Germinal center (tissue), 1 donor: ENCODE data around the gene ADORA2B.
"Not testable (repeated sequence)": the region's sequence is repeated elsewhere in the genome, so short reads cannot be mapped to it uniquely, and the experiment has no call there.

Source experiments
- DNase-seq: peaks from one replicate; pipeline ENCODE4 v3.0.0; 2012; ENCODE audit warnings: mixed read lengths, low spot score

Gene ADORA2B

DNA sequence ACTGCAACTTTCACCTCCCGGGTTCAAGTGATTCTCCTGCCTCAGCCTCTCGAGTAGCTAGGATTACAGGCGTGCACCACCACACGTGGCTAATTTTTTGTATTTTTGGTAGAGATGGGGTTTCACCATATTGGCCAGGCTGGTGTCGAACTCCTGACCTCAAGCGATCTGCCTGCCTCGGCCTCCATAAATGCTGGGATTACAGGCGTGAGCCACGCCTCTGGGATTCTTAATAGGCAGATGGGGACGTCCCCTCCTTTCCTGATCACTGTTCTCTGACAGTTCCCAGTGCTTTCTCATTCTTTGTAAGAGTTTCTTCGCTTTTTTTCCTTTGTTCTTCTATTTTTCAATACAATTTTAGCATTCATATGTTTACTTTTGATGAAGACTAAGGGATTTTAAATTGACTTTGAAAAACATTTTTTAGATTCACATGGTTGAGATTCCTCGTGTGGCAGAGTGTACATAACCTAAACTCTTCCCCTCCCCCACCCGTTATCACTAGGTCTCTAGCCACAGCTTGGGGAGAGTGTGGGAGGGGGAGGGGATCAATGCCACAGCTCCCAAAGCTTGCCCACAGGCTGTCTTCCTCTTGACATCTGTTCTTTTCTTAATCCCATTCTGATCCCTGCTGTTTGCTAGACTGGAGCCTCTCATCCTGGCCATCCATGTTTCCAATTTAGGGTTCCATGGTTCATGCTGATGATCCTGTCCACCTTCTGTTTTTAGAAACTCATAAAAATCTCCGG is 11.0 kb downstream of the ADORA2B start:
- no peak for DNase-seq

DNA sequence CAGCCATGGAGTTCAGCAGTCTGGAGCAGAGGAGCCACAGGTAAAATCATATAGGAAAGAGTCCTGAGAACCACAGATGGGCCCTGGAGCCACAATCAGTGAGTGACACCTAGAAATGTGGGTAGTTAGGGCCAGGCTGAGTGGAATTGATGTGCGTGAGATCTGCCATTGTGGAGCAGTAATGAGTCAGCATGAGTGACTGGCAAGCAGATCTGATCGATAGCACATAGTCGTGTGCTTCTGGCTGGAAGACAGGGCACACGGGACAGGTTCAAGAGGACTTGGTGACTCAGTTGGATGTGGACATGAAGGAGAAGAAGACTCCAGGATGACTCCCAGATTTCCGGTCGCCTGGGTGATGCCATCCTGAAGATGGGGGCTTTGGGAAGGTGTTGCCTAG is 12.3 kb downstream of the ADORA2B start:
- DNase-seq: no peak

DNA sequence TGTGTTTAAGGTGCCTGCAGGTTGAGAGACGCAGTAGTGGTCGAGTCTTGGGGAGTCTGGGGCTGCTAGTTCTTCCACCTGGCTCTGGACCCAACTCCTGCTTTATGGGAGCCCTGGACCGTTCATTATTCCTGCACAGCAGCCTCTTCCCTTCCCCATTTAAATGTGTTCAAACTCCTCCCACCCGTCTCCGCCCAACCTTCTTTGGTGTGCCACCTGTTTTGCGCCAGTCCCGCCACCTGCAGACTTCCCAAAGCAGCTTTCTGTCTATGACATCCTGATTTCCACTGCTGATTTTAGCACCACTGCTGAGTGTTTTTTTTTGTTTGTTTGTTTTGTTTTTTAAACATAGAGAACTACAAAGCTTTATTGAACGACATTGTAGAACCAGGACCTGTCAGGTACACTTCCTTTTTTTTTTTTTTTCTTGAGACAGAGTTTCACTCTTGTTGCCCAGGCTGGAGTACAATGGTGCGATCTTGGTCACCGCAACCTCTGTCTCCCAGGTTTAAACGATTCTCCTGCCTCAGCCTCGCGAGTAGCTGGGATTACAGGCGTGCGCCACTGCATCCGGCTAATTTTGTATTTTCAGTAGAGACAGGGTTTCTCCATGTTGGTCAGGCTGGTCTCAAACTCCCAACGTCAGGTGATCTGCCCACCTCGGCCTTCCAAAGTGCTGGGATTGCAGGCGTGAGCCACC is 12.8 kb downstream of the ADORA2B start:
- no peak for DNase-seq

DNA sequence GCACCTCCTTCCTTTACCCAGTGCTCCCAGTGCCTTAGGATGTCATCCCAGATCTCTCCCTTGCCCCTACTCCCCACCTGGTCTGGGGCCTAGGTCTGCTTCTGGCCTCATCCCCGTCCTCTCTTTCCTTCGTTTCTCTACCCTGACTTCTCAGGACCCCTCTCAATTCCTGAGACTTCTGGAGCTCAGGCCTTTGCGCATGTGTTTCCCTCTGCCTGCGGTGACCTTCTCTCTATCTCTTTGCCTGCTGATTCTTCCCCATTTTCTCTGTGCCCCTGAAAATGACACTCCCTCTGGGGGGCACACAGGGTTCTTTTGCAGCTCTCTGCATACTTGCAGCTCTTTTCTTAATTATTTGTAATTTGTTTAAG is 13.5 kb downstream of the ADORA2B start:
- no peak for DNase-seq

DNA sequence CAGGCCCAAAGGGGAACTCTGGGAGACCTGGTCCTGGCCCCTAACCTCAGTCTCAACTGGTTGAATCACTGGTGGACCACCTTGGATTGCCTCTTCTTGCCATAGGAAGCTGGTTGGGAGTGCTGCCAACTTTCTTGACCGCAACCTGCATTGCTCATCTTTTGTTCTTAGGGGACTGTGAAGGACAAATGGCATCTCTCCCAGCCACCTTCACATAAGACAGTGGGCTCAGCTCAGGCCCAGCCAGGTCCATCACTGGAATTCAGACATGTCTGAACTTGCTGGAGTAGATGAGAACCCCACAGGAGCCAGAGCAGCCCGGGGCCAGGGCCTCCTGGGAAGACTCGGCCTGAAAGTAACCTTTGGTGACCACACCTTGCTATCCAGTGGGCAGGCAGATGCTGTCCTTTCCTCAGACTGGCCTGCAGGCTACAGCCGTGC is 18.8 kb downstream of the ADORA2B start:
- DNase-seq: no peak

DNA sequence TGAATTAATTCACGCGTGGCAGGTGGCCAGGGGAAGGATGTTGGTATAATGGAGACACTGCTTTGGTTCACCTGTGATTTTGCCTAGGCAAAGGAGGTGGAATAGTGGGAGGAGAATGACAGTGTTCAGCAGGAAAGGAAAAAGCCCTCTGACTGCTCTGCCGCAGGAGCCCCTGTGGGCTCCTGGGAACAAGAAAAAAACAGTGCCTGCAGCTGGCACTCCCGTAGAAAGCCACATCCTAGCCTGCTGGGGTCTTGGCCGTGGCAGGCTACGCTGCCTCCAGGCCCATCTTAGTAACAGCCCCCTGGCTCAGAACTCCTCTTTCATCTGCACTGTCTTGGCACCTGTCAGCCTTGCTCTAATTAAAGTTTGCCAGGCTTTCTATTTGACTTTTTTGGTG is 20.6 kb downstream of the ADORA2B start:
- DNase-seq: no peak

DNA sequence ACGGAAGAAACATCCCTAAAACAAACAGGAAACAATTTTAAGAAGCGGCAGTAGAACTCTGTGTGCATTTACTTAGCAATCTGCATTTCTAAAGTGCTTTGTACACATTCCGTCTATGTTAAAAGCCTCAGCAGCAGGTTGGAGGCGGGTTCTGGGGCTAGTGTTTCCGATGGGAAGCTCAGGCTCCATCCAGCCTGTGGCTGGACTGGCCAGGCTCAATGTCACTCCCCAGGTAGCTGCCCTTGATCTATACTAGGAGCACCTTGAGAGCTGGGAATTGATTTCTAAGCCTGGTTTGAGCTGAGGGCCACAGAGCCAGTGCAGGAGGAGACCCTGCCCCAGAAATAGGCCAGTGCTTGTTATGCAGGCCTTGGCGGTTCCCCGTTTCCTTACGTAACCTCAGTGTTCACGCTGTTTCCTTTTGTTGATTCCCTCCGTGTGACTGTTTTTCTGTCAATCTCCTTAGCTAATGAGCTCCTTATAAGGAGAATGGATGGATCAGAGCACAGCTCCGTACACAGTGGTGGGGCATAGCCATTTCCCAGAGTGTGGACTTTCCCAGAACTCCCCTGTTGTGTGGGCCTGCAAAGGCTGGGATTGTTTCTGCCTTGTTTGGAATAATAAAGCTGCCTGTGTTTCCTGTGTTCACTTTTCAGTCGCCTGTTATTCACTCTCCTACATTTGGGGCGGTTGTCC is 21.4 kb downstream of the ADORA2B start:
- DNase-seq: no peak

DNA sequence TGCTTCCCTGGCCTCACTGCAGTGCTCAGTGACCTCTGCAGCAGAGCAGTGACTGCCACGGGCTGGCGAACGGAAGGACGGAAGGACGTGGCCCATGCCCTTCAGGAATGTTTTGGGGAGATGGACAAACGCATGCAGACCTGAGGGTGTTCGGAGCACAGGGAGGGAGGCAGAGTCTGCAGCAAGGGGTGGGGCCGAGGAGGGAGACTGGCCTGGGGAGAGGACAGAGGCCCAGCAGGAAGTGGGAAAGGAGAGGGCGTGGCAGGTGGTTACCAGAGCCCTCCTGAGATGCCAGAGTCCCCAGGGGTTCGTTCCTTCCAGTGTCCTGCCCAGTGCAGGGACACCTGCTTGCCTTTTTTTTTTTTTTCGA is 21.9 kb downstream of the ADORA2B start:
- DNase-seq: no peak

DNA sequence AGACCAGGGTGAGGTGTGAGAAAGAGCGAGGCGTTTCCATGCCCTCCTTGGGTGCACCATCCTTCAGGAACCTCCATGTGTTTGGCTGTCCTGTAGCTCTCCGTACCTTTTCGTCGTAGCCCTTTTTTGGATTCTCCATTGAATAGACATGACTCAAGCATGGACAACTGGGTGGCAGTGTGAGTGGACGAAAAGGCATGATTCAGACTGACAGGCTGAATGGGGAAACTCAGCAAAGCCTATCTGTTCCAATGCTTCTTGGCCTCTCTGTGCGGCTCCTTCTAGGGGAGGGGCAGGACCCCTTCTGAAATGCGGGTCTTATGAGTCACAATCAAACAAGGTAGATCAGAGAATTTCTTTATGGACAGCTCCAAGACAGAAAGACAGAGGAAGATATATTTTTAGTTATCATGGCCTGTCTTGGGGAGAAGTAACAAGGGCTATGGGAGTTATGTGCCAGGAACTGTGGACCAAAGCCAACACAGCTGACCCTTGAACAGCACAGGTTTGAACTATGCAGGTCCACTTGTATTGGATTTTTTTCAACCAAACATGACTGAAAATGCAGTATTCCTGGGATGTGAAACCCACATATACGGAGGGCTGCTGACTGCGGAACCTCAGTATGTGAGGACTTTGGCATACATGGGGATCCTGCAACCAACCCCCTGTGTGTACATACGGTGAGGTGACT is 22.9 kb downstream of the ADORA2B start:
- no peak for DNase-seq

DNA sequence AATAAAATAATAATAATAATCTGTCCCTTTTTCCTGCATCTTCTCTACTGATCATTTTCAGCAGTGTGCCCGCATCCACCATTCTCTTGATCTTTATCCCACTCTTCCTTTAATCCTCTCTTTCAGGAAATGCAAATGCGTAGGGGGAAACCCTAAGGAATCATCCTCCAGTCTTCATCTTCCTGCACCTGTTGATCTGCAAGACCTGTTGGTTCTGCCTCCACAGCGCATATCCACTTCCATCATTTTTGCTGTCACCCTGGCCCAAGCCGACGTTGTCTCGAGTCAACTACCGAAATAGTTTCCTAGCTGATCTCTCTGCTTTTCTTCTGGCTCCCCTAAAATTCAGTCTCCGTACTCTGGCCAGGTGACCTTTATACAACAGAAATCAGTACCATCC is 24.5 kb downstream of the ADORA2B start:
- DNase-seq: no peak

DNA sequence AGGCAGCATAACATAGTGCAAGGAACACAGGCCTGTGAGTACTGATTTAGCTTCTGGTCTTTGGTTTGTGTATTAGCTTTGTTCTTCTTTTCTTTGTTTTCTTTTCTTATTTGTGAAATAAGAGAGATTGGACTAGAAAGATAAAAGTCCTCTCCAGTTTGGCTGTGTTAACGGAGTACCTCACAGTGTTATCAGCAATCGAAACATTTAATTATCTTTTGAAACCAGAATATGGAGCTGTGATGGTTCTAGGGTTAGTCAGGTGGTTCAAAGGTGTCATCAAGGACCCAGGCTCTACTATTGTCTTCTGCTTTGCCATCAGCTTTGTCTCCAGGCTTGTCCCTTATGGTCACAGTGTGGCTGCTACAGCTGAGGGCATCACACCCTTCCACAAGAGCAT is 25.6 kb downstream of the ADORA2B start:
- no peak for DNase-seq

DNA sequence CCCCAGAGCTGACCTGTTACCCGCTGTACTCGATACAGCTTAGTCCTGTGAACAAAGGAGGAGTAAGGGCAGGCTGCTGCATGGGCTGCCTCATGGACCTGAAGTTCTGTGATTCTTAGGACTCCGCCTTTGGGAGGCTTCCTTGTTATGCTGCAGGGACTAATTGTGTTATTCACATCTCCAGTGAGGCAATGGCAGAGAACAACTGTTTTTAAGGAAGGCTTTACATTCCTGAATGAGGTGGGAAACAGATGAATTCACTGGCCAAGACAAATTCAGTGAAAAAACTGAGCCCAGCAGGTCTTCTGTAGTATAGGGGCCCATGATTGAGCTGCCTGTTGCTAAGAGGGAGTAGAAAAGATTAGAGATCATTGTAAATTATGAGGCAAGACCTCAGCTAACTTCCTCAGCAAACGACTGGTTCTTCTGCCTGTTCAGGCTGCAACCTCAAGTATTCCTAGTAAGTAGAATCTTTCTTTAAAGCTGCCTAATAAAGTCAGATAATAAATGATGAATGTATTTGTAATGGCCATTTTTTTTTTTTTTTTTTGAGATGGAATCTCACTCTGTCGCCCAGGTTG is 26.3 kb downstream of the ADORA2B start:
- DNase-seq: no peak

DNA sequence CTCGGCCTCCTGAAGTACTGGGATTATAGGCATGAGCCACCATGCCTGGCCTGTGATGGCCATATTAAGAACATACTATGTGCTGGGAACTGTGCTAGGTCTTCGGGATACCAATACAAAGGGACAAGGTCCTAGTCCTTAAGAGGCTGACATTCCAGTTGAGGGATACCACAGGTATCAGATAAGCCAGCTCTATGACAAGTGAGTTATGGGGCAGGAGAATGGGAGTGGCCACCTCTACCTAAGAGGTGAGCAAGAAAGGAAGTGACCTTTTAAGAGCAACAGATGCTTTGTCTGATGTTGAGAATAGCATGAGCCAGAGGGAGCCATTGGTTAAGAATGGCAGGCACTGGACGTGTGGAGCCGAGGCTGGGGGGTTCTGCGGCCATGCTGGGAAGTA is 27.0 kb downstream of the ADORA2B start:
- no peak for DNase-seq

DNA sequence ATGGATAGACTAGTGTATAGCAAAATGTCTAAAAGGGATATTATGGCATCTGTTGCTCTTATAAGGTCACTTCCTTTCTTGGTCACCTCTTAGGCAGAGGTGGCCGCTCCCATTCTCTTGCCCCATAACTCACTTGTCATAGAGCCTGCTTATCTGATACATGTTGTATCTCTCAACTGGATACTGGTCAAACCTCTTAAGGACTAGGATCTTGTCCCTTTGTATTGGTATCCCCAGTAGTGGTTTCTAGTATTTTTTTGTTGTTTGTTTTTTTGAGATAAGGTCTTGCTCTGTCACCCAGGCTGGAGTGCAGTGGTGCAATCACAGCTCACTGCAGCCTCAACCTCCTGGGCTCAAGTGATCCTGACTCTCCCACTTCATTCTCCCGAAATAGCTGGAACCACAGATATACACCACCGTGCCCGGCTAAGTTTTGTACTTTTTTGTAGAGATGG is 27.6 kb downstream of the ADORA2B start:
- DNase-seq: no peak

DNA sequence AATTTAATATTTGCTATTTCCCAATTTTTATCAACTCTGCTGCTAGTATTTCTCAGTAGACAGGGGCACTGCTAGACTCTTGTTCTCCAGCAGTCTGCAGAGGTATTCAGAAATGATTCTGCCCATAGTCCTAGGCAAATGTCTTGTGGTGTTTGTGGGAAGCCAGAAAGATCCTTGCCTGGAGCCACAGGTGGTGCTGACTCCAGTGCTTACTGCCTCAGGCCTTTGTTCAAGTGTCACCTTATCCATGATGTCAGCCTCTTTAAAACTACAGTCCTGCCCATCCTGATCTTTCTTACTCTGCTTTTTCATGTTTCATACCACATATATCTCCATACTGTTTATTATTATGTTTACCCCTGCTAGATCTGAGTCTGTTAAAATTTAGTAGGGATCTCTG is 28.1 kb downstream of the ADORA2B start:
- no peak for DNase-seq

DNA sequence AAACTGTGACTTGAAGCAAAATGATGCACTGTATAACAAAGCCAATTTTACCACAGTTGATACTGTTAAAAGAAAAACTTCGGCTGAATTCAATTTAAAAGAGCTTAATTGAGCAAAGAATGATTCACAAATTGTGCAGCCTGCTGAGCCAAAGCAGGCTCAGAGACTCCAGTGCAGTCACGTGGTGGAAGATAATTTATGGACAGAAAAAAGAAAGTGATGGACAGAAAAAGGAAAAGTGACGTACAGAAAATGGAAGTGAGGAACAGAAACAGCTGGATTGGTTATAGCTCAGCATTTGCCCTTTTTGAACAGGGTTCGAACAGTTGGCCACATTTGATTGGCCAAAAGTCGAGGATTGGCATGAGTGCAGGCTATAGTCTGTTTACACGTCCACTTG is 28.9 kb downstream of the ADORA2B start:
- no peak for DNase-seq

DNA sequence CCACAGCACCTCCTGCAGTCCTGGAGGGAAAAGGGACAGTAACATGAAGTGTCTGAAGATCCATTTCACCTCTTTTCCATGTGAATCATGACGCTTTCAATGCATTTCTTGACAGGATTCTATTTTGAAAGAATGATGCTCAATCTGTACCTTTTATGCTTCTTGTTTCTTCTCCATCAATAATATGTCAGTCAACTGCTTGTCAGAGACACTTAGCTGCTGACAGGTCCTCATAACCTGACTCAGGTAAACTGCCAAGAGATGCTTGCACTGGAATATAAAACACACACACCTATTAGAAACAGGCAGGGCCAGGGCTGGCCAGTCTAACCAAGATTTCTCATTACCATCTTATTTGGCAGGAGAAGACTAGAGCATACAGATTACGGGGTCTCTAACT is 33.0 kb downstream of the ADORA2B start:
- no peak for DNase-seq

DNA sequence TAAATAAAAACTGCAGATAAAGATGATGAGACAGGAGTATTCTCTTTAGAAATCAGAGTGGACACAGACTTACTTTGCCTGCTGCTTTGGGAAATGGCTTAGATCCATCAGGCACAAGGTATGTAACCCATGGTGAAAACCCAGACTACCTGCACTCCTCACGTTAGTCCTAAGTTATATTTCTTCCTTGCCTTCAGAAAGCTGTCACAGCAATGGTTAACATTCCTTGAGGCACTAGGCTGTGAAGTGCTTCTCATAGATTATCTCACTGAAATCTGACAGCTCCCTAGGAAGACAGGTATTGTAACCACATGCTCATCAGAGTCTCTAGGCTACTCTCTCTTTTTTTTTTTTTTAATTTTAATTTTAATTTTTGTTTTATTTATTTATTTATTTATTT is 33.7 kb downstream of the ADORA2B start:
- DNase-seq: no peak

DNA sequence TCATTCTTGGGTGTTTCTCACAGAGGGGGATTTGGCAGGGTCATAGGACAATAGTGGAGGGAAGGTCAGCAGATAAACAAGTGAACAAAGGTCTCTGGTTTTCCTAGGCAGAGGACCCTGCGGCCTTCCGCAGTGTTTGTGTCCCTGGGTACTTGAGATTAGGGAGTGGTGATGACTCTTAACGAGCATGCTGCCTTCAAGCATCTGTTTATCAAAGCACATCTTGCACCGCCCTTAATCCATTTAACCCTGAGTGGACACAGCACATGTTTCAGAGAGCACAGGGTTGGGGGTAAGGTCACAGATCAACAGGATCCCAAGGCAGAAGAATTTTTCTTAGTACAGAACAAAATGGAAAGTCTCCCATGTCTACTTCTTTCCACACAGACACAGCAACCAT is 34.1 kb downstream of the ADORA2B start:
- not testable (repeated sequence) for DNase-seq

DNA sequence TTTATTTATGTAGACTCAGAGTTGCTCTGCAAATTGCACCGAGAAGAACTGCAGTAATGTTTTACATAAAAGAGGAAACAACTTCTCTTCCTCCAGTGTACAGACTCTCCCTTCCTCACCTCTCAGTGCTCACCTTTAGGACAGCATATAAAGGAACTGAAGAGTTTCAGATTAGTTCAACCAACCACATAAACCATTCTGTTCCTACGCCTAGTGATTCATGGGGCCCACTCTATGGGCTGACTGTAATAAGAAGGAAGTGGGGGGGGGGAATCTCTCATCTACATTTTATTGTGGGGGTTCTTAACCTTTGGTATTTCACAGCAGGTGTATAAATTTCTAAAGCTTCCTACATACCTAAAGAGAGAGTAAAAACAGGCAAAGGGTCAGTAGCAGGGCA is 36.3 kb downstream of the ADORA2B start:
- DNase-seq: peak; percentile 23

DNA sequence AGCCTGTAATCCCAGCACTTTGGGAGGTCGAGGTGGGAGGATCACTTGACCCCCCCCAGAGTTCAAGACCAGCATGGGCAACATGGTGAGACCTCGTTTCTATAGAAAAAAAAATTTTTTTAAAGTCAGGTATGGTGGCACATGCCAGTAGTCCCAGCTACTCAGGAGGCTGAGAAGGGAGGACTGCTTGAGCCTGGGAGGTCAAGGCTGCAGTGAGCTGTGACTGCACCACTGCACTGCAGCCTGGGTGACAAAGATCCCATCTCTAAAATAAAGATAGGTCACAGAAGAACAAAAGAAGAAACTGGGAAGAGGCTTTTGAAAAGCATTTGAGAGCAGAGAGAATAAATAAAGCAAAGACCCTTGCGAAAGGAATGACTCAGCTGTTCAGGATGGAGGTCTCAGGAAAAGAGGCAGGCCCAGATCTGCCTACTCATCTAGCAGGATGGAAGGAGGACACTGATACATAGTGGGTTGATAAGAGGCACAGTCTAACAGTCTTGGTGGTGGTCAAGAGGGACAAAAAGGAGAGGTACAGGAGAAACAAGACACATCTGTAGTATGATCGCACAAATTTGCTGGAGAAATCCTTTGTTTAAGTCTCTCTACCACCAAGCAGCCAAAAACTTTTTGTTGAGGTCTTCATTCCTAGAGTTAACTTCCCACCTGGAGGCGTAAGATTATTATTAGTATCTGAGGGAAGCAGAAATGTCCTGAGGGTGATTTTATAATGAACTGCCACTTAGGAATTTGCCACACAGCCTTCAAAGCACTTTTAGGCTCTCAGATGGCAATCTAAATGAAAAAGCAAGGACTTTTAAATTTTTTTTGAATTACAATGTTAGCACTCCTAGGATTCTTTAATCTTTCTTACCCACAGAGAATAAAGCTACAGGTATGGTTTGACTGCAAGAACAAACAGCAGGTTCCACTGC is 37.0 kb downstream of the ADORA2B start:
- no peak for DNase-seq
